Measurements from ENCODE around the gene GTPBP2.
"Not testable (repeated sequence)": the region's sequence is repeated elsewhere in the genome, so short reads cannot be mapped to it uniquely, and the experiment has no call there.

GTPBP2 gene

DNA sequence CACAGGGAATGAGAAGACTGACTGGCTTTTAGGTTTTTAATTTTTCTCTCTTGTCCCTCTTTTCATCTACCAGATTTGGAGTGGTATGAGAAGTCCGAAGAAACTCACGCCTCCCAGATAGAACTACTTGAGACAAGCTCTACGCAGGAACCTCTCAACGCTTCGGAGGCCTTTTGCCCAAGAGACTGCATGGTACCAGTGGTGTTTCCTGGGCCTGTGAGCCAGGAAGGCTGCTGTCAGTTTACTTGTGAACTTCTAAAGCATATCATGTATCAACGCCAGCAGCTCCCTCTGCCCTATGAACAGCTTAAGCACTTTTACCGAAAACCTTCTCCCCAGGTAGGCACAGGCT lies 7.2 kb upstream of the GTPBP2 start:
- peak; percentile 17 for DNase-seq (ENCODE audit: low read depth)
- TF ChIP-seq, protein P1, sequence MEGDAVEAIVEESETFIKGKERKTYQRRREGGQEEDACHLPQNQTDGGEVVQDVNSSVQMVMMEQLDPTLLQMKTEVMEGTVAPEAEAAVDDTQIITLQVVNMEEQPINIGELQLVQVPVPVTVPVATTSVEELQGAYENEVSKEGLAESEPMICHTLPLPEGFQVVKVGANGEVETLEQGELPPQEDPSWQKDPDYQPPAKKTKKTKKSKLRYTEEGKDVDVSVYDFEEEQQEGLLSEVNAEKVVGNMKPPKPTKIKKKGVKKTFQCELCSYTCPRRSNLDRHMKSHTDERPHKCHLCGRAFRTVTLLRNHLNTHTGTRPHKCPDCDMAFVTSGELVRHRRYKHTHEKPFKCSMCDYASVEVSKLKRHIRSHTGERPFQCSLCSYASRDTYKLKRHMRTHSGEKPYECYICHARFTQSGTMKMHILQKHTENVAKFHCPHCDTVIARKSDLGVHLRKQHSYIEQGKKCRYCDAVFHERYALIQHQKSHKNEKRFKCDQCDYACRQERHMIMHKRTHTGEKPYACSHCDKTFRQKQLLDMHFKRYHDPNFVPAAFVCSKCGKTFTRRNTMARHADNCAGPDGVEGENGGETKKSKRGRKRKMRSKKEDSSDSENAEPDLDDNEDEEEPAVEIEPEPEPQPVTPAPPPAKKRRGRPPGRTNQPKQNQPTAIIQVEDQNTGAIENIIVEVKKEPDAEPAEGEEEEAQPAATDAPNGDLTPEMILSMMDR (IDR thresholded peaks at IDR 0.05; ENCODE audit: low read length, missing control alignments): no peak
- peak overlapping the region; percentile 97 for H3K4me3 ChIP-seq (replicated peaks; ENCODE audit: low read depth, low read length)

DNA sequence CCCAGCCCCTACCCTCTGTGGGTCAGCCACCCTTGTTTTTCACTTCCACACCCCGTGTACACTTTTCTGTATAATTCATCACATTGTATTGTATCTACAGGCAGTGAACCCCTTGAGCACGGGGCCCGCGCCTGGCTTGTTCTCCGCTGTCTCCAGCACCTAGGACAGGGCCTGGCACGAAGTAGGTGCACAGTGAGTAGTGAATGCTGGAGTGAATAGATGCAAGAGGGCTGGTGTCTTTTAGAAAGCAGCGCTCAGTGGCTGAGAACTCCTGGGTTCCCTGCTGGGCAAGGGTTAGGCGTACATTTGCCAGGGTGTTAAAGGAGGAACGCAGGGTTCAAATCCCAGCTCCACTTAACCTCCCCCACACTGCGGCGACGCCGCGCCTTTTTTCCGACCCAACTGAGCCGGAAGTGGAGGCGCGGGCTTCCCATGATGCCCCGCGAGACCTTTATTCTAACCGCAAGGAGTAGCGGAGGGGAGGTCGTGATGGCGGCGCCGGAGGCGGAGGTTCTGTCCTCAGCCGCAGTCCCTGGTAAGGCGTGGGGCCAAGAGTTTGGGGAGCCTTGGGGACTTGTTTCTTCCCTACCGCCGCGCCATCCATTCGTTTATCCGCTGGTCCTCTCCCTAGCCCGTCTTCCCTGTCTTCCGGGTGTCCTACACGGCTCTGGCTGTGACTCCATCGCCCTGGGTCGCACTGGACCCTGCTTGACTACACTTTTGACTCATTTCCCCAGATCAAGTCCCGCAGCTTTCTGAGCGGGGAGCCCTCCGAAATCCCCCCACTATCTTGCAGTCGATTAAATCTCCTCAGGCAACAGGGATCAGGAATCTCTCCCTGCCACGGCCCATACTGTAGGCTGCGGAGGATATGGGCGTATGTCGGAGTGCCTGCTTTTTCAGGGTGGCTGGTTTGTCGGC lies 6.6 kb upstream of the GTPBP2 start, which contains the start of gene MAD2L1BP:
MAD2L1BP (plus strand) TSS at position 454 of the 921 bp plus-strand sequence; CDS start at position 490, 36 bp downstream.
- peak within 1 kb of the TSS; percentile 97 for H3K4me3 ChIP-seq (replicated peaks; ENCODE audit: low read depth, low read length)
- TF ChIP-seq, protein P1 (IDR thresholded peaks at IDR 0.05; ENCODE audit: low read length, missing control alignments): no peak
- peak; percentile 68 for DNase-seq (ENCODE audit: low read depth)

DNA sequence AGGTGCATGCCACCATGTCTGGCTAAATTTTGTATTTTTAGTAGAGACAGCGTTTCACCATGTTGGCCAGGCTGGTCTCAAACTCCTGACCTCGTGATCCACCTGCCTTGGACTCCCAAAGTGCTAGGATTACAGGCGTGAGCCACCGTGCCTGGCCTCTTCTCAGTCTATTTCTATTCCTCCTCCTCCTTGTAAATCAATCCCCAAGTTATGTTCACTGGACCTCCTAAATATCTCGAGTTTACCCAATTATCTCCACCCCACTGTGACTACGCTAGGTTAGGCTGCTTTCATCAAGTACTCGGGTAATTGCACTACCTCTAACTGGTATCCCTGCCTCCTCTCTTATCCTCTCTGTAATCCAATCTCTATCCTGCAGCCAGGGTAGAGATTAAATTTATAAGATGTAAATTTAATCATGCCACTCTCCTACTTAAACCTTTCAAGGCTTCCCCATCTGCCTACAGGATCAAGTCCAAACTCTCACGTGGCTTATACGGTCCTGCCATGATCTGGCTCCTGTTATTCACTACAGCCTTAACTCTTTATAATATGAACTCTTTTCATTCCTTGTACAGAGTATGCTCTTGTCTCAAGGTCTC lies 5.7 kb upstream of the GTPBP2 start:
- H3K4me3 ChIP-seq (replicated peaks; ENCODE audit: low read depth, low read length): no peak overlapping the region
- TF ChIP-seq, protein P1 (IDR thresholded peaks at IDR 0.05; ENCODE audit: low read length, missing control alignments): no peak

DNA sequence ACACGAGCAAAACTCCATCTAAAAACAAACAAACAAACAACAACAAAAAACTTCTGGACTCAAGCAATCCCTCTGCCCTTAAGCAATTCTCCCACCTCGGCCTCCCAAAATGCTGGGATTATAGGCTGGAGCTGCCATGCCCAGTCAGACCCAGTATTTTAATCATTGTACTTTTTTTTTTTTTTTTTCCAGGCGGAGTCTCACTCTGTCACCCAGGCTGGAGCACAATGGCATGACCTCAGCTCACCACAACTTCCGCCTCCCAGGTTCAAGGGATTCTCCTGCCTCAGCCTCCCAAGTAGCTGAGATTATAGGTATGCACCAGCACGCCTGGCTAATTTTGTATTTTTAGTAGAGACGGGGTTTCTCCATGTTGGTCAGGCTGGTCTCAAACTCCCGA lies 3.9 kb upstream of the GTPBP2 start:
- DNase-seq (ENCODE audit: low read depth); H3K4me3 ChIP-seq (replicated peaks; ENCODE audit: low read depth, low read length): not testable (repeated sequence)

More for the DNA sequence above, 5.7 kb upstream of the GTPBP2 start:
- DNase-seq (ENCODE audit: low read depth): no peak

DNA sequence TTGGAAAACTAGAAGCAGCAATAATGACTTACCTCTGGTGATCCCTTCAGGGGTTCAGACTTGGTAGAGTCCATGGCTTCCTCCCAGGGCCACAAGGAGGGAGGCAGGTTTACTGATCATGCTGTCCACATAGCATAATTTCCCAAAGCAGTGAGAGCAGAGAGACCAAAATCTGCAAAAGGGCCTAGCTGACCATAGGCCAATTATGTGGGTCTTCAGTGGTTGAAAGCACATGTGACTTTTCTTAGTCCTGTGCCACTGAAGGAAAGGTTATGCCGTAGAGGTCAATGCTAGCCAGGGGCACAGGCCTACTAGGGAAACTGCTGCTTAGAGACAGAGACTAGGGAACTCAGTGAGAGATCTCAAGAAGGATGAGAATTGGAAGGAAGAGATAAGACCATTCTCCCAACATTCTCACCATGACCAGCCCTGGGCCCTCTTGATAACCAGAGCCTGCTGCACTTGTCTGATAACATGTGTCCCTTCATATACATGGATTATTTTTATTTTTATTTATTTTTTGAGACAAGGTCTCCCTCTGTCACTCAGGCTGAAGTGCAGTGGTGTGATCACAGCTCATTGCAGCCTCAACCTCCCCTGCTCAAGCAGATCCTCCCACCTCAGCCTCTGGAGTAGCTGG lies 2.0 kb upstream of the GTPBP2 start:
- no peak for DNase-seq (ENCODE audit: low read depth)
- TF ChIP-seq, protein P1 (IDR thresholded peaks at IDR 0.05; ENCODE audit: low read length, missing control alignments): no peak
- no peak overlapping the region for H3K4me3 ChIP-seq (replicated peaks; ENCODE audit: low read depth, low read length)

DNA sequence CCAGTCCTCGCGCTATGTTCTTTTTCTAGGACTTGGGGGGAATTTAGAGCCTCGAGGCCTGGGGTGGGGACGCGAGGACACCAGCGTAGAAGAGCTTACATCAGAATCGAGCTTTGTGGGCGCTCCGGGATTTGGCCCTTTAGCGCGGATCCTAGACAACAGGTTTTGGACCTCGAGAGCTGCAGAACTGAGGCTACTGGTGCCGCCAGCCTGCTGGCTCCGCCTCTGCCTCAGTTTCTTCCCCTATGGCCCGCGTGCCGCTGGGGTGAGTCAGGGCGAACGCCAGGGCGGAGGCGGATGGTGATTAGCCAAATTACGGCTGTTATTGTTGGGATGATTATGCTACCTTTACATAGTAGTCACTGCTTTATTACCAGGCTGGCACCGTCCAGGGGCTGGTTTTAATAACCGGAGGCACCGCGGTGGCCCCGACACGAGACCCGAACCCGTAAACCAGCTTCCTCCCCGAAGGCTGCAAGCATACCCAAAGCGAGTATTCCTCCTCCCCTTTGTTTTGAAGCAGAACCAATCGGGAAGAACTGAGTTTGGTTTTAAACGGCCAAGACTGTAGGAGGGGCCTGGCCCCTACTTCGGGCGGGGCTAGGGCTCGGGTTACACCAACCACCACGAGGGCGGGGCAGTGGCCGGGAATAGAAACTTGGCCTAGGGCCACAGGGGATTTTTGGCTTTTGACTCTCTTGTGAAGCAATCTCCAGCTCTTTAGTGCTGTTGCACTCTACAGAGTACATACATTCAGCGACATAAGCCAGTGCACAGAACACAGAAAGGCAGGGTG lies 639 bp upstream of the GTPBP2 start:
- TF ChIP-seq, protein P1 (IDR thresholded peaks at IDR 0.05; ENCODE audit: low read length, missing control alignments): no peak
- peak overlapping the region; percentile 98 for H3K4me3 ChIP-seq (replicated peaks; ENCODE audit: low read depth, low read length)
- DNase-seq (ENCODE audit: low read depth): peak; percentile 99

Measured in fibroblast of pulmonary artery (primary cell).